Left cardiac atrium (tissue), 4 donors: ENCODE results near the gene DUSP18. TPM values are rescaled to one million over a fixed set of nuclear protein-coding genes. Genes with fewer than 3 reads are reported as not detected.
"Not testable (repeated sequence)": the region's sequence is repeated elsewhere in the genome, so short reads cannot be mapped to it uniquely, and the experiment has no call there.

Experiments
- ATAC-seq, 2 donors: fragments of 200-7000 bp; cut with Tn5 transposase; one replicate each; pipeline ENCODE4 v1.9.1; 2020; ENCODE audit warnings: mild to moderate bottlenecking in 2 of 2, moderate library complexity in 2 of 2
- DNase-seq: peaks from one replicate; pipeline ENCODE4 v3.0.0-alpha.2; 2020
- intact Hi-C, 2 donors: fragments of 100-400 bp; cut with DNase I; formaldehyde crosslinking; loops; one replicate each; pipeline versions ENCODE4 v1.14.1 to v1.15.1; 2022 to 2023
- total RNA-seq, 2 donors: library from RNA; stranded (reverse); fragmentation: NEBNext Ultra II Directional; extraction: Animal tissue kit (Norgen Biotek cat#: 25700); gene quantifications; one replicate each; pipeline ENCODE4 v1.2.1, GENCODE V29; 2021
- donor health status: DM: no; HTN: yes; CAD: no.
- donor health status: DM: no; HTN: yes; CAD: no; lungs with severe emphysema.
- donor health status: DM: yes; HTN: yes; CAD: no.
- donor health status: Dilated cardiomyopathy.

DUSP18 gene
- total RNA-seq, 2 donors from 2014 or later = 3.8 to 5.6 TPM

GRCh38 chr22:30646518-30647160 is 21.0 kb downstream of the DUSP18 start:
- no peak for DNase-seq
- no peak for ATAC-seq
- intact Hi-C loops = no loop called here

GRCh38 chr22:30643055-30643875 is 24.4 kb downstream of the DUSP18 start:
- ATAC-seq = peak; percentile 44 to 50
- intact Hi-C loops = no loop called here

GRCh38 chr22:30640839-30641430 is 26.7 kb downstream of the DUSP18 start:
- ATAC-seq (no peak), DNase-seq (no peak)
- intact Hi-C loops = no loop called here

More at GRCh38 chr22:30643055-30643875, 24.4 kb downstream of the DUSP18 start:
- DNase-seq = no peak

- intact Hi-C loops = no loop called here
- DNase-seq (no peak), ATAC-seq (no peak)
Measured at GRCh38 chr22:30640361-30640760, 27.3 kb downstream of the DUSP18 start.

- no peak for ATAC-seq
- intact Hi-C loops = loop anchor here in 1 of 2 donors (10.0 kb wide), 1 partner anchor 287 kb away; no protein-coding TSS in a partner anchor
- DNase-seq = no peak
Measured at GRCh38 chr22:30637701-30638114, 30.0 kb downstream of the DUSP18 start.

GRCh38 chr22:30636226-30637077 is 31.2 kb downstream of the DUSP18 start:
- DNase-seq = peak; percentile 37
- ATAC-seq = peak in 1 of 2 donors; percentile 0
- intact Hi-C loops = loop anchor here in 1 of 2 donors (10.0 kb wide), 1 partner anchor 288 kb away; no protein-coding TSS in a partner anchor

GRCh38 chr22:30635273-30636225 is 32.1 kb downstream of the DUSP18 start, which contains the start of gene SLC35E4:
Gene SLC35E4, plus strand, starts transcription at chr22:30635781. Its CDS starts 670 bp downstream, at chr22:30636451.
- intact Hi-C loops = loop anchor here in 1 of 2 donors (10.0 kb wide), 1 partner anchor 289 kb away; no protein-coding TSS in a partner anchor
- DNase-seq (peak; percentile 96), ATAC-seq (peak; percentile 97)

GRCh38 chr22:30634471-30635233 is 33.0 kb downstream of the DUSP18 start:
- peak; percentile 86 for DNase-seq
- ATAC-seq = peak; percentile 67 to 75
- intact Hi-C loops = loop anchor here (1.0 to 10.0 kb wide), 4 partner anchors 118 to 290 kb away; no protein-coding TSS in a partner anchor

GRCh38 chr22:30631469-30631868 is 36.2 kb downstream of the DUSP18 start:
- intact Hi-C loops = loop anchor here (5.0 to 10.0 kb wide), 3 partner anchors 121 to 293 kb away; no protein-coding TSS in a partner anchor
- not testable (repeated sequence) for ATAC-seq, DNase-seq

GRCh38 chr22:30628491-30628890 is 39.2 kb downstream of the DUSP18 start:
- intact Hi-C loops = no loop called here
- DNase-seq (peak; percentile 61), ATAC-seq (peak; percentile 76 to 82)

GRCh38 chr22:30627471-30627870 is 40.2 kb downstream of the DUSP18 start:
- DNase-seq = no peak
- no peak for ATAC-seq
- intact Hi-C loops = no loop called here

GRCh38 chr22:30626413-30626812 is 41.3 kb downstream of the DUSP18 start:
- DNase-seq (no peak), ATAC-seq (no peak)
- intact Hi-C loops = no loop called here

GRCh38 chr22:30619909-30620308 is 47.8 kb downstream of the DUSP18 start:
- DNase-seq, intact Hi-C loops, ATAC-seq: not testable (repeated sequence)

- ATAC-seq = no peak
- no peak for DNase-seq
- intact Hi-C loops = no loop called here
Measured at GRCh38 chr22:30617819-30618218, 49.9 kb downstream of the DUSP18 start.

- ATAC-seq = peak in 1 of 2 donors; percentile 11
Measured at GRCh38 chr22:30615543-30615954, 52.1 kb downstream of the DUSP18 start.

GRCh38 chr22:30614879-30615278 is 52.8 kb downstream of the DUSP18 start:
- ATAC-seq (no peak), DNase-seq (no peak)
- intact Hi-C loops = no loop called here

More at GRCh38 chr22:30615543-30615954, 52.1 kb downstream of the DUSP18 start:
- intact Hi-C loops = no loop called here
- no peak for DNase-seq

GRCh38 chr22:30614268-30614667 is 53.4 kb downstream of the DUSP18 start:
- ATAC-seq (no peak), DNase-seq (no peak)
- intact Hi-C loops = no loop called here
